HFFc6 (cell line): ENCODE measurements around the gene OR10H1. TPM values are rescaled to one million over a fixed set of nuclear protein-coding genes. Genes with fewer than 3 reads are reported as not detected.
"Not testable (repeated sequence)": the region's sequence is repeated elsewhere in the genome, so short reads cannot be mapped to it uniquely, and the experiment has no call there.

ENCODE experiments used
- DNase-seq: peaks from one replicate; pipeline ENCODE4 v3.0.0-alpha.2; 2018
- H3K27ac Mint-ChIP-seq: 2 replicates; pipeline ENCODE4 v1.8.0; 2020; ENCODE audit warnings: mild to moderate bottlenecking, mixed read lengths
- H3K27me3 Mint-ChIP-seq: 2 replicates; pipeline ENCODE4 v1.8.0; 2021; ENCODE audit warnings: mild to moderate bottlenecking, moderate library complexity, mixed read lengths; ENCODE audit not compliant: insufficient read depth
- H3K36me3 Mint-ChIP-seq: 2 replicates; pipeline ENCODE4 v1.8.0; 2021; ENCODE audit warnings: low read depth, mixed read lengths
- H3K4me1 Mint-ChIP-seq: 2 replicates; pipeline ENCODE4 v1.8.0; 2020; ENCODE audit warnings: low read depth, mixed read lengths
- H3K4me3 Mint-ChIP-seq: 2 replicates; pipeline ENCODE4 v1.8.0; 2020; ENCODE audit warnings: mild to moderate bottlenecking, moderate library complexity, mixed read lengths
- H3K9me3 Mint-ChIP-seq: 2 replicates; pipeline ENCODE4 v1.8.0; 2020; ENCODE audit warnings: mild to moderate bottlenecking, mixed read lengths
- total RNA-seq, 6 experiments: library from RNA; stranded (reverse); fragmentation: NEBNext Ultra II Directional; extraction: Animal tissue kit (Norgen Biotek cat#: 25700); gene quantifications; 2 replicates in 1 of 6; 3 replicates in 5 of 6; pipeline ENCODE4 v1.2.3, GENCODE V29; 2021
- TF ChIP-seq, protein P1 (sequence below): fragments of 200-600 bp; sonication (generic); IDR thresholded peaks from 2 replicates; pipeline ENCODE4 v1.5.0; 2021; ENCODE audit warnings: antibody characterized with exemption, mild to moderate bottlenecking

The OR10H1 gene
- total RNA-seq, 6 experiments from 2014 or later, result not detected

DNA sequence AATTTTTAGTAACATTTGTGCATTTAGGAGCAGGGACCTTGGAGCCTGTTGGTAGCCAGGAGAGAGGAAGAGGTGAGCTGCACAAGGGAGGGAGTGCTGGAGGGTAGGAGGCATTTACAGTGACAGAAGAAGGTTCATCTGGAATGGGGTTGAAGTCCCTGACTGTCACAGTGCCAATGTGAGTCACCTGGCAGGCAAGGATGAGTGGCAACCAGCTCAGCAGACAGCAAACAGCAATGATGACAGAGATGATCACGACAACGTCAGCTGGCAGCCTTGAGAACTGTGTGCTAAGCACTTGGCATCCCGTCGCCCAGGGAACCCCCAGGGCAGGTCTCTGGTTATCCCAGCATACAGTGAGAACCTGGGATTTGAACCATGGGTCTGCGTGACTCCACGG, 25.4 kb downstream of the OR10H1 start:
- Mint-ChIP-seq H3K9me3 (peaks cover 59% of the 10 kb centered on the region), H3K27ac (no peak overlapping the region), H3K4me1 (no peaks in the 10 kb centered on the region), H3K36me3 (peaks cover 4% of the 10 kb centered on the region), H3K27me3 (no peaks in the 10 kb centered on the region; the same call in 1 of the 2 replicates), H3K4me3 (no peak overlapping the region)
- TF ChIP-seq, protein P1, sequence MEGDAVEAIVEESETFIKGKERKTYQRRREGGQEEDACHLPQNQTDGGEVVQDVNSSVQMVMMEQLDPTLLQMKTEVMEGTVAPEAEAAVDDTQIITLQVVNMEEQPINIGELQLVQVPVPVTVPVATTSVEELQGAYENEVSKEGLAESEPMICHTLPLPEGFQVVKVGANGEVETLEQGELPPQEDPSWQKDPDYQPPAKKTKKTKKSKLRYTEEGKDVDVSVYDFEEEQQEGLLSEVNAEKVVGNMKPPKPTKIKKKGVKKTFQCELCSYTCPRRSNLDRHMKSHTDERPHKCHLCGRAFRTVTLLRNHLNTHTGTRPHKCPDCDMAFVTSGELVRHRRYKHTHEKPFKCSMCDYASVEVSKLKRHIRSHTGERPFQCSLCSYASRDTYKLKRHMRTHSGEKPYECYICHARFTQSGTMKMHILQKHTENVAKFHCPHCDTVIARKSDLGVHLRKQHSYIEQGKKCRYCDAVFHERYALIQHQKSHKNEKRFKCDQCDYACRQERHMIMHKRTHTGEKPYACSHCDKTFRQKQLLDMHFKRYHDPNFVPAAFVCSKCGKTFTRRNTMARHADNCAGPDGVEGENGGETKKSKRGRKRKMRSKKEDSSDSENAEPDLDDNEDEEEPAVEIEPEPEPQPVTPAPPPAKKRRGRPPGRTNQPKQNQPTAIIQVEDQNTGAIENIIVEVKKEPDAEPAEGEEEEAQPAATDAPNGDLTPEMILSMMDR, result no peak
- no peak for DNase-seq

DNA sequence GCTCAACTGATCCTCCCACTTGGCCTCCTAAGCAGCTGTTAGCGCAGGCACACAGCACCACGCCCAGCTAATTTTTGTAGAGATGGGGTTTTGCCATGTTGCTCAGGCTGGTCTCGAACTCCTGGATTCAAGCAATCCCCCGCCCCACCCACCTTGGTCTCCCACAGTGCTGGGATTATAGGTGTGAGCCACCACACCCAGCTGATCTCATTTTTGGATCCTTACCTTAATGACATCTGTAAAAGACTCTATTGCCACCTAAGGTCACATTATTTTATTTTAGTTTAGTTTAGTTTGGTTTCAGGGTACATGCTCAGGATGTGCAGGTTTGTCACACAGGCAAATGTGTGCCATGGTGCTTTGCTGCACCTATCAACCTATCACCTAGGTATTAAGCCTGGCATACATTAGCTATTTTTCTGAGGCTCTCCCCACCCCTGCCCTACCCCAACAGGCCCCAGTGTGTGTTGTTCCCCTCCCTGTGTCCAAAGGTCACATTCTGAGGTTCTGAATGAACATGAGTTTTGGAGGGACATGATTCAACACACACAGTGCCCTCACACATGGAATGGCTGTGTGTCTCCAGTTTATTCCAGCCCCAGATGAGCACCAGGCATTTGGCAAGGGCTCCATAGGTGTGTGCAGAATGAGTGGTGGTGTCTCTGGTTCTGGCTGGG, 26.7 kb downstream of the OR10H1 start:
- Mint-ChIP-seq H3K4me3 (no peak overlapping the region), H3K27me3 (no peaks in the 10 kb centered on the region; the same call in 1 of the 2 replicates), H3K36me3 (no peaks in the 10 kb centered on the region; the same call in 1 of the 2 replicates), H3K9me3 (peaks cover 45% of the 10 kb centered on the region), H3K27ac (no peak overlapping the region), H3K4me1 (no peaks in the 10 kb centered on the region)
- no peak for DNase-seq
- TF ChIP-seq, protein P1, result no peak

DNA sequence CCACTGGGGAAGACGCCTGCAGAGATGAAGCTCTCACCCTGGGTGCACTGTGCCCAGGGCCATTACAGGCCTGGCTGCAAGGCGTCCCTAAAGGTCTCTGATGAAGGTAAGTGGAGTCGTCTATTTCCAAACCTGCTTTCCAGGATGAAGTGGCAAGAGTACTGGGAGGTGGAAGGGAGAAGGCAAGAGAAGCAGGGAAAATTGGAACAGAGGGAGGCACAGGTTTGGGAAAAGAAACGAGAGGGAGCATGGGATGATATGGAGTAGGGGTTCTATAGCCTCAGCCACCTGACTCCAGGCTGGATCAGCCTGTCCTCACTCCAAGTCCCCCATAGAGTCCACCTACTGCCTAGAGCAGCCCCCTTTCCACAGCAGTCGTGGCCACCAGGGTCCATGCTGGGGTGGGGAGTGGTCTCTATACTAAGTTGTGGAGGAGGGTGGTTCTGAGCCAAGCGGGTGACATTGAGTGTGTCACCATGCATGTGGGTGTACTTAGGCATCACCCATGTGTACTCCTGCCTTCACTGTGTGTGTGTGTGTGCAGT, 27.8 kb downstream of the OR10H1 start, which contains the start of gene OR10H5:
Gene OR10H5, plus strand, starts transcription at position 51 of the 545 bp plus-strand sequence. CDS start 6,388 bp downstream, outside the sequence.
- Mint-ChIP-seq H3K36me3 (no peaks in the 10 kb centered on the region; the same call in 1 of the 2 replicates), H3K27me3 (no peaks in the 10 kb centered on the region; the same call in 1 of the 2 replicates), H3K4me1 (no peaks in the 10 kb centered on the region), H3K27ac (no peak within 1 kb of the TSS), H3K9me3 (peaks cover 43% of the 10 kb centered on the region), H3K4me3 (no peak within 1 kb of the TSS)
- DNase-seq, result no peak
- TF ChIP-seq, protein P1, result no peak

DNA sequence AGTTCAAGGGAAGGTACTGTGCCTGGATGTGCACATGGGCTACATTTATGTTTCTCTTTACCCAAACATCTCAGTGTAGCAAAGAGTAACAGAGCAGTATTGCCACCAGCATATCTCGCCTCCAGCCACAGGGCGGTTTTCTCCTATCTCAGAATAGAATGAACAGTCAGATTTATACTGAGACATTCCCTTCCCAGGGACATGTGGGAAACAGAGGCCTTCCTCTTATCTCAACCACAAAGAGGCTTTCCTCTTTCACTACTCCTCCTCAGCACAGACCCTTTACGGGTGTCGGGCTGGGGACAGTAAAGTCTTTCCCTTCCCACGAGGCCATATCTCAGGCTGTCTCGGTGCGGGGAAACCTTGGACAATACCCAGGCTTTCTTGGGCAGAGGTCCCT, 32.6 kb downstream of the OR10H1 start:
- H3K36me3 Mint-ChIP-seq, H3K4me1 Mint-ChIP-seq: not testable (repeated sequence)
- H3K9me3 Mint-ChIP-seq, result peaks cover 38% of the 10 kb centered on the region

DNA sequence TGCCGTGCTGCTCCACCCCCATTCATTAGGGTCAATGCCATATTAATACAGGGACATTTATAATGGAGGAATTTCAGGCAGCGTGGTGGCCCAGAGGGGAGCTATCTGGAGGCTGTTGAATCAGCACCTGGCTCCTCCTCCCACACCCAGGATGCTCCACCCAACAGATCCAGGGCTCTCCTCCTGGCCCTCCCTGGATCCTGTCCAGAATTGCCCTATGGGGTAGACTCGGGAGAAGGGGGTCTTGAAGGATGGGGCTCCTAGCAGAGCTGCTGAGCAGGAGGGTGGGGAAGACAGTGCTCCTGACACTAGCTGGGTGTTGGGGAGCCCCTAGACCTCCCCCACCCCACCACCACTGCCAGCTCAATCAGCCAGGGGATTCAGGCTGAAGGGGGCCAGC, 33.3 kb downstream of the OR10H1 start:
- H3K9me3 Mint-ChIP-seq, result peaks cover 39% of the 10 kb centered on the region

More for the DNA sequence above, 32.6 kb downstream of the OR10H1 start:
- H3K27ac Mint-ChIP-seq, H3K4me3 Mint-ChIP-seq, DNase-seq, H3K27me3 Mint-ChIP-seq: not testable (repeated sequence)

More for the DNA sequence above, 33.3 kb downstream of the OR10H1 start:
- Mint-ChIP-seq H3K27me3 (no peaks in the 10 kb centered on the region), H3K27ac (no peak overlapping the region), H3K36me3 (no peaks in the 10 kb centered on the region), H3K4me3 (no peak overlapping the region), H3K4me1 (no peaks in the 10 kb centered on the region)
- DNase-seq, result no peak
- TF ChIP-seq, protein P1, result no peak
